AG04449 (cell line): ENCODE data around the gene IL10RA.
A peak's percentile ranks its signal among the peaks of the same experiment; 100 is the strongest.

Experiments used
- CTCF ChIA-PET: fragments of 350-600 bp; formaldehyde crosslinking; extraction: SDS; loops from one replicate; lab custom pipeline; 2021; ENCODE audit warnings: antibody characterized with exemption; lab: Yijun Ruan, JAX
- POLR2A ChIA-PET: fragments of 400-600, 350-600 bp; formaldehyde crosslinking; extraction: SDS; loops from one replicate; lab custom pipeline; 2020; ENCODE audit warnings: antibody characterized with exemption, inconsistent platforms; lab: Yijun Ruan, JAX
- DNase-seq: peaks from one replicate; pipeline ENCODE4 v3.0.0-alpha.2; 2010; ENCODE audit warnings: low read depth, low spot score
- H3K4me3 ChIP-seq: 2 replicates; pipeline ENCODE4 v1.5.1; 2011; ENCODE audit warnings: low read depth, mild to moderate bottlenecking, control low read depth, low read length
- TF ChIP-seq, protein P1 (sequence below): IDR thresholded peaks from one replicate; pipeline ENCODE4 v1.5.1; 2011; ENCODE audit warnings: mild to moderate bottlenecking, moderate library complexity, low read length, control low read depth, inconsistent platforms; ENCODE audit not compliant: insufficient read depth; ENCODE audit errors: missing control alignments

IL10RA gene

DNA sequence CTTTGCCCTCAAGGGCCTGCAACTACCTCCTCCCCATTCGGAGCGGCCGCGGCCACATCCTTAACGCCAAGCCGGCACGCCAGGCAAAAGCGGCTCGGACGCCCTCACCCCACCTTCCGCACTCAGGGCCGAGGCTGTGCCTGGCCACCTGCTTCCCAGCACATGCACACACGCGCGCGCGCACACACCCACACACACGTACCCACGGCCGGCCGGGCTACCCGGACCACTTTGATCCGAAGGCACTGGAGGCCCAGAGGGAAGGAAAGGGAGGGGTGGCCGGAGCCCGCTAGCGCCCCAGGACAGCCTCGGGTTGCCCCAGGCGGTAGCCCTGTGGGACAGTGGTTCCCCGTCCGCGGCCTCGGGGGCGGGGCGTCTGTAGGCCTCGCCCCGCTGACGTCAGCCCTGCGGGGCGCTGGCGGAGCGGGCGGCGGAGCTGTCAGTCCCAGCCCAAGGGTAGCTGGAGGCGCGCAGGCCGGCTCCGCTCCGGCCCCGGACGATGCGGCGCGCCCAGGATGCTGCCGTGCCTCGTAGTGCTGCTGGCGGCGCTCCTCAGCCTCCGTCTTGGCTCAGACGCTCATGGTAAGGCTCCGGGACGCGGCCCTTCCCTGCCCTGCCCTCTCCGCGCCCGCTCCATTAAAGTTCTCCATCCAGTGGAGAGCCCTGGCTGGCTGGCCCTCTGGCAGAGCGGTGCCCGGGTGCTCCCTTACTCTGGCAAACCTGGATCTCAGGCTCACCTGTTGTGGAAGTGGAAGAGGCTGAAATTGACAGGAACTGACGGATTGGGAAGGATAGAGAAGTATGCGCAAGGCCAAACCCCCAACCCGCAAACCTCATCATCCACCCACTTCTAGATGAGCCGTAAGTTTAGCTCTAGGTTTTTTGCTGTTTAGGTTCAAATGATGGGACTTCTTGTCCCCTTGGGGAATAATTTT, at the start of gene IL10RA:
TSS of gene IL10RA (plus strand) at position 442 of the 935 bp plus-strand sequence. CDS start at position 516, 74 bp downstream.
- CTCF ChIA-PET = interaction anchor here (0.7 kb wide), 1 partner anchor 40 kb away, joined by 3 read pairs; no protein-coding TSS in a partner anchor
- DNase-seq = no peak
- TF ChIP-seq, protein P1, sequence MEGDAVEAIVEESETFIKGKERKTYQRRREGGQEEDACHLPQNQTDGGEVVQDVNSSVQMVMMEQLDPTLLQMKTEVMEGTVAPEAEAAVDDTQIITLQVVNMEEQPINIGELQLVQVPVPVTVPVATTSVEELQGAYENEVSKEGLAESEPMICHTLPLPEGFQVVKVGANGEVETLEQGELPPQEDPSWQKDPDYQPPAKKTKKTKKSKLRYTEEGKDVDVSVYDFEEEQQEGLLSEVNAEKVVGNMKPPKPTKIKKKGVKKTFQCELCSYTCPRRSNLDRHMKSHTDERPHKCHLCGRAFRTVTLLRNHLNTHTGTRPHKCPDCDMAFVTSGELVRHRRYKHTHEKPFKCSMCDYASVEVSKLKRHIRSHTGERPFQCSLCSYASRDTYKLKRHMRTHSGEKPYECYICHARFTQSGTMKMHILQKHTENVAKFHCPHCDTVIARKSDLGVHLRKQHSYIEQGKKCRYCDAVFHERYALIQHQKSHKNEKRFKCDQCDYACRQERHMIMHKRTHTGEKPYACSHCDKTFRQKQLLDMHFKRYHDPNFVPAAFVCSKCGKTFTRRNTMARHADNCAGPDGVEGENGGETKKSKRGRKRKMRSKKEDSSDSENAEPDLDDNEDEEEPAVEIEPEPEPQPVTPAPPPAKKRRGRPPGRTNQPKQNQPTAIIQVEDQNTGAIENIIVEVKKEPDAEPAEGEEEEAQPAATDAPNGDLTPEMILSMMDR = no peak
- peak within 1 kb of the TSS; percentile 43 for H3K4me3 ChIP-seq
- POLR2A ChIA-PET = no interaction called here

DNA sequence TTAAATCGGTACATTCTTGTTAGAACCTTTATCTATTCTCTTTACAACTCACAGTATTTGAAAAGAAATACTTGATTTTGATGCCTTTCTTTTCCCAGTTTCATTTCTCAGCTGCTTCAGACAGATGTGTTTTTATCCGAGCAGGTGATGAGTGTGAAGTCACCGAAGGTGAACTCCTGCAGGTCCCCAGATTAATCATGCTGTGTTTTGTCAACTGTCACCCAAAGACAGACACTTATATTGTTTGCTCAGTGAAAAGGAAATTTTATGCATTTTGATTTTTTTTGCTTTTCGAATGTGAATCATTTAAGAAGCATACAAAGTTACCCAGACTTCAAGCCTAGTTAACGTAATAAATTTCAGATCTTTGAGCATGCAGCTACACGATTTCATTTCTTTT, 49.2 kb upstream of the IL10RA start:
- CTCF ChIA-PET = interaction anchor here (2.4 to 3.7 kb wide), 2 partner anchors 10 to 93 kb away, joined by 8 to 34 read pairs; no protein-coding TSS in a partner anchor
- TF ChIP-seq, protein P1 = no peak
- H3K4me3 ChIP-seq = no peak overlapping the region
- POLR2A ChIA-PET = no interaction called here
- DNase-seq = no peak

DNA sequence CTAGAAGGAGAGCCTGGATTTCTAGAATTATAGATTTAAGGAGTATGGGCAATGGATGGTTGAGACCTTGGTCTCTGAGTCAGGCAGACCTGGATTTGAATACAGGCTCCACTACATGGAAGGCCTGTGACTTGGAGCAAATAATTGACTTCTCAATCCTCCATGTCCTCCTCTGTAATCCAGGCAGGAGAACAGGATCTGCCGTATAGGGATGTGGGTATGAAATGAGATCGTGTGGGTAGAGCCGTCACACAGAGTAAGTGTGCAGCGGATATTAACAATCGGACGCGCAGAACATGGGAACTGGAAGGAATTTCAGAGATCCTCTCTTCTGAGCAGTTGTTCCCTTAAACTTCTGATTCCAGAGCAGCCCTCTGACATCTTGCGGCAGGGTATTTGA, 45.5 kb upstream of the IL10RA start:
- TF ChIP-seq, protein P1 = no peak
- no peak overlapping the region for H3K4me3 ChIP-seq
- POLR2A ChIA-PET = no interaction called here
- CTCF ChIA-PET = interaction anchor here (1.0 kb wide), 1 partner anchor 9 kb away, joined by 3 read pairs; no protein-coding TSS in a partner anchor
- no peak for DNase-seq

DNA sequence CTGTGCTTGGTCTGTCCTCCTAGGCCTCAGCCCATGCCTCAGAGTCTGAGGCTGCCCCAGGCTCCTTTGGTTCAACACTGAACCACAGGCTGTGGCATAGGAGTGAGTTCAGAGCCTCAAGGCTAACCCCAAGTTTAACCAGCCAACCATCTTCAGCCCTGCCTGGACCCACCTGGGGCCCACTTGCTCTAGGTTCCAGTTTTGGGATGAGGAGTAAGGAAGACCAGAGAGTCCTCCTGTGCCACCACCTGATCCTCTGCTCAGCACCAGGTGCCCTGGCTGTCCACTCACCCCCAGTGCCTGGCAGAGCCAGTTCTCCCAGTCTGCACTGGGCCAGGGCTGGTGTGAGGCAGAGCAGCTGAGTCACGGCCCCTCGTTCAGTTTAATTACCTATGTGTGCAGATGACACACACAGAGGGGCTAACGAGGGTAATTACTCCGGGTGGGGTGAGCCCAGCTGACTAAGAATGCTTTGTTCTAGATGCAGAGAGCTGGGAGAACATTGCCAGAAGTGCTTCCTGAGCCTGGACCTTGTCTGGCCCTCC, 45.0 kb upstream of the IL10RA start:
- TF ChIP-seq, protein P1 = no peak
- CTCF ChIA-PET = interaction anchor here (0.7 to 8.6 kb wide), 5 partner anchors 11 to 515 kb away, joined by 3 to 243 read pairs (median 14); partner anchors contain the start of gene FXYD2
- POLR2A ChIA-PET = no interaction called here
- H3K4me3 ChIP-seq = no peak overlapping the region
- DNase-seq = no peak

DNA sequence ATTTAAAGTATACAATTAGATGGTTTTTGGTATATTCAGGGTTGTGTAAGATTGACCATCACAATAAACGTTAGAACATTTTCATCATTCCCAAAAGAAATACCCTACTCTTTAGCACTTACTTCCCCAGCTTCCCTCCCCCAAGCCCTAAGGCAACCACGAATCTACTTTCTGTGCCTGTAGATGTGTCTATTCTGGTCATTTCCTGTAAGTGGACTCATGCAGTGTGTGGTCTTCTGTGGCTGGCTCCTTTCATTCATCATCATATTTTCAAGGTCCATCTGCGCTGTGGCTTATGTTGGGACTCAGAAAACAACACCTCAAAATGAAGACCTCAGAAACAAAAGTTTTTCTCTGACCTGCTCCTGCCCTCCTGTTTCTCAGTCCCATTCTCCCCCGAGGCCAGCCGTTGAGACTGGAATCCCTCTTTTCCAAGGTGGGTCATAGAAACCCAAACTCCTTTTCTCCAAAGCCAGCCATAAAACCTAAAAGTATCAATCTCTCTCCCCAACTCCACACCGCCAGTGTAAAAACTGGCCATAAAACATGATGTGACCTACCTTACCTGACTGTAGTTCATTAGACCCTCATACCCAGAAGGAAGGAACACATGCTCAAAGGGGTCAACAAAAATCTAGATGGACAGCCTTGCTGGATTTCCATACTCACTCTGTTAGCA, 44.1 kb upstream of the IL10RA start:
- H3K4me3 ChIP-seq = no peak overlapping the region
- no peak for DNase-seq
- POLR2A ChIA-PET = no interaction called here
- CTCF ChIA-PET = interaction anchor here (0.7 to 8.6 kb wide), 5 partner anchors 11 to 516 kb away, joined by 3 to 243 read pairs (median 14); partner anchors contain the start of gene FXYD2
- TF ChIP-seq, protein P1 = no peak

DNA sequence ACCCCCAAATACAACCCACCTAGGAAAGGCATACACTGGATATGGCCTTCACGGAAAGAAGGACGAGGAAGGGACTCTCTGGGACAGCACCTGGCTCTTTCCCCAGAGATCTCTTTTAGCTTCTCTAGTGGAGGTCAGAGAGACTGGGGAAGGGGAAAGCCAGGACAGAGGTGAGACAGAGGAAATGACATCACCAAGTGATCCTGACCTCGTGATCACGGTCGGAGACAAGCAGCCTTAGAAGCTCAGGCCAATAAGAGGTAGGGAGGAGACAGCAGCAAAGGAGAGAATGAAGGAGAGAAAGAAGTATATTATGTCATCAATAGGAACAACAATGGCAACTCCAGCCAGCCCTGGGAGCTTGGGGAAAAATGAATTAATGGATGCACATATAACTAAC, 41.6 kb upstream of the IL10RA start:
- POLR2A ChIA-PET = no interaction called here
- TF ChIP-seq, protein P1 = no peak
- CTCF ChIA-PET = interaction anchor here (1.3 to 10.1 kb wide), 4 partner anchors 102 to 139 kb away, joined by 4 to 341 read pairs (median 194); partner anchors contain the start of gene FXYD2
- no peak overlapping the region for H3K4me3 ChIP-seq
- DNase-seq = no peak
